Astrocyte (in vitro differentiated cells and primary cell): ENCODE results near the gene RSPH6A. TPM values are rescaled to one million over a fixed set of nuclear protein-coding genes. Genes with fewer than 3 reads are reported as not detected.

ENCODE experiments used
- DNase-seq: peaks from one replicate; pipeline ENCODE4 v3.0.0-alpha.2; 2010; ENCODE audit warnings: low read depth
- FAIRE-seq: peaks from 2 replicates; lab custom pipeline; 2011; peaks lifted over from hg19 to GRCh38; lab: Jason Lieb, UNC
- H2AFZ ChIP-seq: 2 replicates; pipeline ENCODE4 v1.6.0; 2012; ENCODE audit warnings: low read depth, low read length, inconsistent platforms
- H3K27ac ChIP-seq: 2 replicates; pipeline ENCODE4 v1.5.1; 2011; ENCODE audit warnings: low read depth, low read length, inconsistent platforms
- H3K27me3 ChIP-seq: 2 replicates; pipeline ENCODE4 v1.6.0; 2011; ENCODE audit warnings: low read length, inconsistent platforms; ENCODE audit not compliant: insufficient read depth
- H3K36me3 ChIP-seq: 2 replicates; pipeline ENCODE4 v1.5.1; 2011; ENCODE audit warnings: low read length, inconsistent platforms; ENCODE audit not compliant: insufficient read depth
- H3K4me1 ChIP-seq: 2 replicates; pipeline ENCODE4 v1.5.1; 2011; ENCODE audit warnings: low read length, inconsistent platforms; ENCODE audit not compliant: insufficient read depth
- H3K4me2 ChIP-seq: 2 replicates; pipeline ENCODE4 v1.6.0; 2012; ENCODE audit warnings: low read length, inconsistent platforms
- H3K4me3 ChIP-seq: 2 replicates; pipeline ENCODE4 v1.5.1; 2011; ENCODE audit warnings: low read depth, mild to moderate bottlenecking, low read length, inconsistent platforms; ENCODE audit not compliant: insufficient read depth
- H3K79me2 ChIP-seq: 2 replicates; pipeline ENCODE4 v1.6.0; 2012; ENCODE audit warnings: mild to moderate bottlenecking, low read length, inconsistent platforms; ENCODE audit not compliant: insufficient read depth
- H3K9ac ChIP-seq: 2 replicates; pipeline ENCODE4 v1.6.0; 2012; ENCODE audit warnings: mild to moderate bottlenecking, low read length, inconsistent platforms
- H3K9me3 ChIP-seq: 2 replicates; pipeline ENCODE4 v1.5.1; 2012; ENCODE audit warnings: low read depth, mild to moderate bottlenecking, low read length, inconsistent platforms; ENCODE audit not compliant: insufficient read depth
- H4K20me1 ChIP-seq: 2 replicates; pipeline ENCODE4 v1.6.0; 2012; ENCODE audit warnings: low read length, inconsistent platforms; ENCODE audit not compliant: insufficient read depth
- H3K27ac Mint-ChIP-seq: one replicate; pipeline ENCODE4 v1.8.0; 2021; ENCODE audit warnings: mild to moderate bottlenecking, mixed read lengths; ENCODE audit not compliant: unreplicated experiment
- H3K27me3 Mint-ChIP-seq: one replicate; pipeline ENCODE4 v1.8.0; 2021; ENCODE audit warnings: low read depth, mixed read lengths; ENCODE audit not compliant: unreplicated experiment
- H3K36me3 Mint-ChIP-seq: one replicate; pipeline ENCODE4 v1.8.0; 2021; ENCODE audit warnings: low read depth, mixed read lengths; ENCODE audit not compliant: unreplicated experiment
- H3K4me1 Mint-ChIP-seq: one replicate; pipeline ENCODE4 v1.8.0; 2021; ENCODE audit warnings: low read depth, mixed read lengths; ENCODE audit not compliant: unreplicated experiment
- H3K4me3 Mint-ChIP-seq: one replicate; pipeline ENCODE4 v1.8.0; 2021; ENCODE audit warnings: mild to moderate bottlenecking, moderate library complexity, mixed read lengths; ENCODE audit not compliant: unreplicated experiment
- H3K9me3 Mint-ChIP-seq: one replicate; pipeline ENCODE4 v1.8.0; 2021; ENCODE audit warnings: mild to moderate bottlenecking, mixed read lengths; ENCODE audit not compliant: unreplicated experiment
- CTCF ChIP-seq: IDR thresholded peaks from 2 replicates; pipeline ENCODE4 v1.5.1; 2011; ENCODE audit warnings: low read depth, mild to moderate bottlenecking, inconsistent platforms, low read length, moderate library complexity; ENCODE audit not compliant: insufficient read depth
- EZH2 ChIP-seq: IDR thresholded peaks from 2 replicates; pipeline ENCODE4 v1.6.1; 2012; ENCODE audit warnings: mild to moderate bottlenecking, low read length, inconsistent platforms; ENCODE audit not compliant: insufficient read depth
- total RNA-seq: library from RNA; stranded (reverse); gene quantifications from 2 replicates; pipeline ENCODE4 v1.2.1, GENCODE V29; 2021

Gene RSPH6A
- total RNA-seq, 1 donor from 2014 or later: 0.23 TPM

GRCh38 chr19:45778010-45778661 is 37.0 kb downstream of the RSPH6A start:
- DNase-seq (no peak), FAIRE-seq (no peak)
- peaks cover 13% of the 10 kb centered on the region for H3K36me3 ChIP-seq
- Mint-ChIP-seq H3K4me3 (no peak overlapping the region), H3K4me1 (peaks cover 16% of the 10 kb centered on the region), H3K36me3 (peaks cover 21% of the 10 kb centered on the region), H3K27ac (no peak overlapping the region), H3K27me3 (no peaks in the 10 kb centered on the region), H3K9me3 (peaks cover 2% of the 10 kb centered on the region)
- H4K20me1 ChIP-seq: peaks cover 60% of the 10 kb centered on the region
- no peak overlapping the region for H2AFZ ChIP-seq
- H3K4me2 ChIP-seq: no peak overlapping the region
- peaks cover 14% of the 10 kb centered on the region for H3K4me1 ChIP-seq
- H3K27ac ChIP-seq: no peak overlapping the region
- H3K79me2 ChIP-seq: peaks cover 3% of the 10 kb centered on the region
- H3K9ac ChIP-seq: no peak overlapping the region
- H3K27me3 ChIP-seq: no peaks in the 10 kb centered on the region
- no peak overlapping the region for H3K4me3 ChIP-seq
- no peak for TF ChIP-seq EZH2
- no peak for TF ChIP-seq CTCF
- H3K9me3 ChIP-seq: no peaks in the 10 kb centered on the region

DNA sequence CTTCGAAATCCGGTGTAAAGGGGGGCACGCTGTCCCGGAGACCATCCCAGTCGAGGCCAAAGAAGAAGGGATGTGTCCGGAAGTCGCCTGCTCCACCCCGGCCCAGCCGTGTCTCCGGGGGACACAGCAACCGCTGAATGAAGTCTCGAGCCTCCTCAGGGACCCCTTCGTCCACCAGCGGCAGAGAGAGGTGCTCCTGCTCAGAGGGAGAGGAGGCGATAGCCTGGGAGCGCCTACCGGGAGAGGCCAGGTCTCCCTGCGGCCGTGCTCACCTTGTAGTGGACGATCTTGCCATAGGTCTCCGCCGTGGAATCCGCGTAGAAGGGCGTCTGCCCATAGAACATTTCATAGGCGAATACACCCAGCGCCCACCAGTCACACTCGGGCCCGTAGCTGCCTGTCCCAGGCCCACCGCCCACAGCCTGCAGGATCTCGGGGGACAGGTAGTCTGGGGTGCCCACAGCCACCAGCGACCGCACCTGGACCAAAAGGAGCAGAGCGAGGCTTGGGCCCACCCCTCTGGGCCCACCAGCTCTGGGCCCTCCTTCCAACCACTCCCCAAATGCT is 37.6 kb downstream of the RSPH6A start:
- no peaks in the 10 kb centered on the region for H3K27me3 Mint-ChIP-seq
- peaks cover 61% of the 10 kb centered on the region for H4K20me1 ChIP-seq
- TF ChIP-seq EZH2: no peak
- no peak for TF ChIP-seq CTCF
- no peaks in the 10 kb centered on the region for H3K27me3 ChIP-seq
- H3K36me3 Mint-ChIP-seq: peaks cover 21% of the 10 kb centered on the region
- DNase-seq (no peak), FAIRE-seq (no peak)
- no peak overlapping the region for H3K9ac ChIP-seq
- H3K4me1 ChIP-seq: peaks cover 10% of the 10 kb centered on the region
- no peak overlapping the region for H3K27ac ChIP-seq
- no peak overlapping the region for H3K4me3 ChIP-seq
- no peaks in the 10 kb centered on the region for H3K9me3 ChIP-seq
- no peak overlapping the region for H3K4me2 ChIP-seq
- peaks cover 2% of the 10 kb centered on the region for H3K9me3 Mint-ChIP-seq
- H3K79me2 ChIP-seq: peaks cover 3% of the 10 kb centered on the region
- H3K4me3 Mint-ChIP-seq: no peak overlapping the region
- H2AFZ ChIP-seq: no peak overlapping the region
- H3K36me3 ChIP-seq: peaks cover 14% of the 10 kb centered on the region
- peaks cover 14% of the 10 kb centered on the region for H3K4me1 Mint-ChIP-seq
- H3K27ac Mint-ChIP-seq: no peak overlapping the region

GRCh38 chr19:45774765-45775164 is 40.3 kb downstream of the RSPH6A start:
- Histone ChIP-seq H3K36me3 (peaks cover 14% of the 10 kb centered on the region), H2AFZ (no peak overlapping the region), H3K4me1 (peaks cover 7% of the 10 kb centered on the region), H3K9ac (no peak overlapping the region), H3K79me2 (no peaks in the 10 kb centered on the region), H3K4me2 (no peak overlapping the region), H3K27ac (no peak overlapping the region), H4K20me1 (peaks cover 52% of the 10 kb centered on the region), H3K4me3 (no peak overlapping the region), H3K9me3 (no peaks in the 10 kb centered on the region), H3K27me3 (no peaks in the 10 kb centered on the region)
- H3K27ac Mint-ChIP-seq: no peak overlapping the region
- FAIRE-seq: no peak
- H3K9me3 Mint-ChIP-seq: peaks cover 2% of the 10 kb centered on the region
- DNase-seq: no peak
- H3K4me3 Mint-ChIP-seq: no peak overlapping the region
- TF ChIP-seq EZH2: no peak
- TF ChIP-seq CTCF: no peak
- H3K36me3 Mint-ChIP-seq: peaks cover 24% of the 10 kb centered on the region
- H3K4me1 Mint-ChIP-seq: peaks cover 16% of the 10 kb centered on the region
- no peaks in the 10 kb centered on the region for H3K27me3 Mint-ChIP-seq
